Measurements from ENCODE around the gene POLRMT. TPM values are rescaled to one million over a fixed set of nuclear protein-coding genes. Genes with fewer than 3 reads are reported as not detected.

POLRMT gene
- total and polyA plus RNA-seq, 2 experiments from 2014 or later: 98.0 to 148 TPM

- no peak for TF ChIP-seq NANOG (IDR thresholded peaks at IDR 0.05; ENCODE audit: borderline replicate concordance)
- no peak for TF ChIP-seq CREB1 (CRISPR knock-in tag; IDR thresholded peaks at IDR 0.05; ENCODE audit: low read depth)
- no peak for TF ChIP-seq EZH2 (IDR thresholded peaks at IDR 0.05; ENCODE audit: low read depth, unreplicated experiment)
These were observed 24.9 kb upstream of the POLRMT start (continued) for GRCh38 chr19:658059-658839.

- Histone ChIP-seq H3K4me1 (ENCODE audit: insufficient read depth) (peaks cover 6% of the 10 kb centered on the region), H2AFZ (no peak overlapping the region), H3K79me2 (replicated peaks; ENCODE audit: insufficient read depth) (peaks cover 100% of the 10 kb centered on the region), H3K9me2 (ENCODE audit: insufficient read depth) (no peaks in the 10 kb centered on the region), H3K36me3 (ENCODE audit: insufficient read depth) (no peaks in the 10 kb centered on the region), H3K27ac (ENCODE audit: low read depth) (no peak overlapping the region), H4K20me1 (replicated peaks; ENCODE audit: insufficient read depth) (peaks cover 52% of the 10 kb centered on the region), H3F3A (replicated peaks; ENCODE audit: low read depth) (peaks cover 5% of the 10 kb centered on the region; the same call in 1 of the 2 replicates), H3K4me2 (no peak overlapping the region), H3K4me3 (no peak overlapping the region), H3K27me3 (ENCODE audit: insufficient read depth) (no peaks in the 10 kb centered on the region)
- Mint-ChIP-seq H3K4me3 (no peak overlapping the region), H3K27ac (no peak overlapping the region), H3K4me1 (peaks cover 13% of the 10 kb centered on the region), H3K36me3 (ENCODE audit: low read depth) (peaks cover 15% of the 10 kb centered on the region), H3K9me3 (no peaks in the 10 kb centered on the region), H3K27me3 (ENCODE audit: insufficient read depth, low read depth, poor library complexity) (peaks cover 8% of the 10 kb centered on the region)
- DNase-seq (ENCODE audit: low spot score) (no peak), ATAC-seq (no peak)
- TF ChIP-seq NANOG (IDR thresholded peaks at IDR 0.05; ENCODE audit: borderline replicate concordance) (no peak), EZH2phosphoT487 (IDR thresholded peaks at IDR 0.05; ENCODE audit: unreplicated experiment) (no peak), ZNF331 (CRISPR knock-in tag; IDR thresholded peaks at IDR 0.05; ENCODE audit: low read depth) (no peak), JUNB (IDR thresholded peaks at IDR 0.05; ENCODE audit: unreplicated experiment) (no peak), POLR2AphosphoS5 (IDR thresholded peaks at IDR 0.05; ENCODE audit: low read depth) (no peak), REST (IDR thresholded peaks at IDR 0.05; ENCODE audit: unreplicated experiment) (no peak), STAT1 (IDR thresholded peaks at IDR 0.05; ENCODE audit: unreplicated experiment) (no peak), EZH2 (IDR thresholded peaks at IDR 0.05; ENCODE audit: low read depth, unreplicated experiment) (no peak)
- TF ChIP-seq, protein P1, sequence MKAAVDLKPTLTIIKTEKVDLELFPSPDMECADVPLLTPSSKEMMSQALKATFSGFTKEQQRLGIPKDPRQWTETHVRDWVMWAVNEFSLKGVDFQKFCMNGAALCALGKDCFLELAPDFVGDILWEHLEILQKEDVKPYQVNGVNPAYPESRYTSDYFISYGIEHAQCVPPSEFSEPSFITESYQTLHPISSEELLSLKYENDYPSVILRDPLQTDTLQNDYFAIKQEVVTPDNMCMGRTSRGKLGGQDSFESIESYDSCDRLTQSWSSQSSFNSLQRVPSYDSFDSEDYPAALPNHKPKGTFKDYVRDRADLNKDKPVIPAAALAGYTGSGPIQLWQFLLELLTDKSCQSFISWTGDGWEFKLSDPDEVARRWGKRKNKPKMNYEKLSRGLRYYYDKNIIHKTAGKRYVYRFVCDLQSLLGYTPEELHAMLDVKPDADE (IDR thresholded peaks at IDR 0.05): no peak
- TF ChIP-seq, protein P2, sequence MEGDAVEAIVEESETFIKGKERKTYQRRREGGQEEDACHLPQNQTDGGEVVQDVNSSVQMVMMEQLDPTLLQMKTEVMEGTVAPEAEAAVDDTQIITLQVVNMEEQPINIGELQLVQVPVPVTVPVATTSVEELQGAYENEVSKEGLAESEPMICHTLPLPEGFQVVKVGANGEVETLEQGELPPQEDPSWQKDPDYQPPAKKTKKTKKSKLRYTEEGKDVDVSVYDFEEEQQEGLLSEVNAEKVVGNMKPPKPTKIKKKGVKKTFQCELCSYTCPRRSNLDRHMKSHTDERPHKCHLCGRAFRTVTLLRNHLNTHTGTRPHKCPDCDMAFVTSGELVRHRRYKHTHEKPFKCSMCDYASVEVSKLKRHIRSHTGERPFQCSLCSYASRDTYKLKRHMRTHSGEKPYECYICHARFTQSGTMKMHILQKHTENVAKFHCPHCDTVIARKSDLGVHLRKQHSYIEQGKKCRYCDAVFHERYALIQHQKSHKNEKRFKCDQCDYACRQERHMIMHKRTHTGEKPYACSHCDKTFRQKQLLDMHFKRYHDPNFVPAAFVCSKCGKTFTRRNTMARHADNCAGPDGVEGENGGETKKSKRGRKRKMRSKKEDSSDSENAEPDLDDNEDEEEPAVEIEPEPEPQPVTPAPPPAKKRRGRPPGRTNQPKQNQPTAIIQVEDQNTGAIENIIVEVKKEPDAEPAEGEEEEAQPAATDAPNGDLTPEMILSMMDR (conservative IDR thresholded peaks at IDR 0.05; ENCODE audit: low read depth in 2 of 2): no peak
- TF ChIP-seq, protein P3, sequence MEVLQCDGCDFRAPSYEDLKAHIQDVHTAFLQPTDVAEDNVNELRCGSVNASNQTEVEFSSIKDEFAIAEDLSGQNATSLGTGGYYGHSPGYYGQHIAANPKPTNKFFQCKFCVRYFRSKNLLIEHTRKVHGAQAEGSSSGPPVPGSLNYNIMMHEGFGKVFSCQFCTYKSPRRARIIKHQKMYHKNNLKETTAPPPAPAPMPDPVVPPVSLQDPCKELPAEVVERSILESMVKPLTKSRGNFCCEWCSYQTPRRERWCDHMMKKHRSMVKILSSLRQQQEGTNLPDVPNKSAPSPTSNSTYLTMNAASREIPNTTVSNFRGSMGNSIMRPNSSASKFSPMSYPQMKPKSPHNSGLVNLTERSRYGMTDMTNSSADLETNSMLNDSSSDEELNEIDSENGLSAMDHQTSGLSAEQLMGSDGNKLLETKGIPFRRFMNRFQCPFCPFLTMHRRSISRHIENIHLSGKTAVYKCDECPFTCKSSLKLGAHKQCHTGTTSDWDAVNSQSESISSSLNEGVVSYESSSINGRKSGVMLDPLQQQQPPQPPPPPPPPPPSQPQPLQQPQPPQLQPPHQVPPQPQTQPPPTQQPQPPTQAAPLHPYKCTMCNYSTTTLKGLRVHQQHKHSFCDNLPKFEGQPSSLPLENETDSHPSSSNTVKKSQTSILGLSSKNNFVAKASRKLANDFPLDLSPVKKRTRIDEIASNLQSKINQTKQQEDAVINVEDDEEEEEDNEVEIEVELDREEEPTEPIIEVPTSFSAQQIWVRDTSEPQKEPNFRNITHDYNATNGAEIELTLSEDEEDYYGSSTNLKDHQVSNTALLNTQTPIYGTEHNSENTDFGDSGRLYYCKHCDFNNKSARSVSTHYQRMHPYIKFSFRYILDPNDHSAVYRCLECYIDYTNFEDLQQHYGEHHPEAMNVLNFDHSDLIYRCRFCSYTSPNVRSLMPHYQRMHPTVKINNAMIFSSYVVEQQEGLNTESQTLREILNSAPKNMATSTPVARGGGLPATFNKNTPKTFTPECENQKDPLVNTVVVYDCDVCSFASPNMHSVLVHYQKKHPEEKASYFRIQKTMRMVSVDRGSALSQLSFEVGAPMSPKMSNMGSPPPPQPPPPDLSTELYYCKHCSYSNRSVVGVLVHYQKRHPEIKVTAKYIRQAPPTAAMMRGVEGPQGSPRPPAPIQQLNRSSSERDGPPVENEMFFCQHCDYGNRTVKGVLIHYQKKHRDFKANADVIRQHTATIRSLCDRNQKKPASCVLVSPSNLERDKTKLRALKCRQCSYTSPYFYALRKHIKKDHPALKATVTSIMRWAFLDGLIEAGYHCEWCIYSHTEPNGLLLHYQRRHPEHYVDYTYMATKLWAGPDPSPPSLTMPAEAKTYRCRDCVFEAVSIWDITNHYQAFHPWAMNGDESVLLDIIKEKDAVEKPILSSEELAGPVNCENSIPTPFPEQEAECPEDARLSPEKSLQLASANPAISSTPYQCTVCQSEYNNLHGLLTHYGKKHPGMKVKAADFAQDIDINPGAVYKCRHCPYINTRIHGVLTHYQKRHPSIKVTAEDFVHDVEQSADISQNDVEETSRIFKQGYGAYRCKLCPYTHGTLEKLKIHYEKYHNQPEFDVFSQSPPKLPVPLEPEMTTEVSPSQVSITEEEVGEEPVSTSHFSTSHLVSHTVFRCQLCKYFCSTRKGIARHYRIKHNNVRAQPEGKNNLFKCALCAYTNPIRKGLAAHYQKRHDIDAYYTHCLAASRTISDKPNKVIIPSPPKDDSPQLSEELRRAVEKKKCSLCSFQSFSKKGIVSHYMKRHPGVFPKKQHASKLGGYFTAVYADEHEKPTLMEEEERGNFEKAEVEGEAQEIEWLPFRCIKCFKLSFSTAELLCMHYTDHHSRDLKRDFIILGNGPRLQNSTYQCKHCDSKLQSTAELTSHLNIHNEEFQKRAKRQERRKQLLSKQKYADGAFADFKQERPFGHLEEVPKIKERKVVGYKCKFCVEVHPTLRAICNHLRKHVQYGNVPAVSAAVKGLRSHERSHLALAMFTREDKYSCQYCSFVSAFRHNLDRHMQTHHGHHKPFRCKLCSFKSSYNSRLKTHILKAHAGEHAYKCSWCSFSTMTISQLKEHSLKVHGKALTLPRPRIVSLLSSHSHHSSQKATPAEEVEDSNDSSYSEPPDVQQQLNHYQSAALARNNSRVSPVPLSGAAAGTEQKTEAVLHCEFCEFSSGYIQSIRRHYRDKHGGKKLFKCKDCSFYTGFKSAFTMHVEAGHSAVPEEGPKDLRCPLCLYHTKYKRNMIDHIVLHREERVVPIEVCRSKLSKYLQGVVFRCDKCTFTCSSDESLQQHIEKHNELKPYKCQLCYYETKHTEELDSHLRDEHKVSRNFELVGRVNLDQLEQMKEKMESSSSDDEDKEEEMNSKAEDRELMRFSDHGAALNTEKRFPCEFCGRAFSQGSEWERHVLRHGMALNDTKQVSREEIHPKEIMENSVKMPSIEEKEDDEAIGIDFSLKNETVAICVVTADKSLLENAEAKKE (CRISPR knock-in tag; IDR thresholded peaks at IDR 0.05): no peak
These were observed 24.3 kb upstream of the POLRMT start for GRCh38 chr19:657611-658010.
